SH-SY5Y (cell line): Measurements from ENCODE around the gene WFDC11.

Experiments
- GATA2 ChIP-seq: IDR thresholded peaks from 2 replicates; pipeline ENCODE4 v1.6.1; 2011; ENCODE audit warnings: mild to moderate bottlenecking, low read depth, low read length
- GATA3 ChIP-seq: IDR thresholded peaks from 2 replicates; pipeline ENCODE4 v1.6.1; 2011; ENCODE audit warnings: low read depth, mild to moderate bottlenecking, low read length, moderate library complexity

DNA sequence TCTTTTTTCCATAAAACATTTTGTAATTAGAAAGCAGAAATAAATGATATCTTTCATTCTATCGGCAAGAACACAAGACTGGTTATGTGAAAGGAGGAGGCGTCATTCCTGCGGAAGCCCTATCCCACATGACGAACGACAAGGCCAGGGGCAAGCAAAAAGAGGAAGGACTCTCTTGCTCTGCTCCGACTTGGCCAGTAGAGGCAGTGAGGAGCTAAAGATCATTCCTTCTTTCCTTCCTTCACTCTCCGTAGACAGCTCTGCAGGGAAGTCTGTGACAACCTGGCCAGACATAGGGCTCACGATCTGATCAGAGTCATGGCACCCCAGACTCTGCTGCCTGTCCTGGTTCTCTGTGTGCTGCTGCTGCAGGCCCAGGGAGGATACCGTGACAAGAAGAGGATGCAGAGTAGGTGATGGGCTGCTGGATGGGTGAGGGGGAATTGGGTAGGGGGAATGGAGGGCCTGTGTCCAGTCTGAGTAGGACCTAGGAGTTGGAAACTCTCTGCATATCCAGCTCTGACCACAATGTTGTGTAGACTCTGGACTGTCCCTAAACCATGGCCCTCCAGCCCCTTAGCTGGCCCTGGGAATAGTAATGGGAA is 40.4 kb downstream of the WFDC11 start, which contains the start of gene WFDC10A:
- TF ChIP-seq GATA3 (no peak), GATA2 (no peak)
